ENCODE measurements around the gene TANK. TPM values are rescaled to one million over a fixed set of nuclear protein-coding genes. Genes with fewer than 3 reads are reported as not detected.
"Not testable (repeated sequence)": the region's sequence is repeated elsewhere in the genome, so short reads cannot be mapped to it uniquely, and the experiment has no call there.

Gene TANK
- total and polyA plus RNA-seq, 2 experiments from 2014 or later, result 17.9 to 33.2 TPM

DNA sequence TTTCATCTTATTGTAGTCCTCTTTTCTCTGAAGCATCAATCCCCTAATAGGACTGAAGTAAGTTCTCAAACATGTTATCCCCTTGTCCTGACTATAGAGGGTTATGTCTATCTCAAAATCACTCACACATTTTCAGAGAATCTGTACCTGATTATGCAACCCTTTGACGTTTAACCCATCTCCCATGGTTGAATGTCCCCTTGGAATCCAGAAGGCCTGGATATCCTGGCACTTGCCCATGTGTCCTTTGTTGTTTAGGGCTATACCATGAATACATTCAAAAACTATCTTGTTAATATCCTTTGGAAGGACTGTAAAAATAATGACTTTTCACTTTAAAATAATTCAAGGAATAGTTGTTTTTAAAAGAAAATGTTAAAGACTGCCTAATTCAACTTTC, 81.7 kb downstream of the TANK start:
- H3K9me3 ChIP-seq (ENCODE audit: low read depth), result no peaks in the 10 kb centered on the region
- H3K27ac ChIP-seq, result no peak overlapping the region
- H3K36me3 ChIP-seq, result no peaks in the 10 kb centered on the region
- no peaks in the 10 kb centered on the region for H3K27me3 ChIP-seq
- TF ChIP-seq, protein P1, sequence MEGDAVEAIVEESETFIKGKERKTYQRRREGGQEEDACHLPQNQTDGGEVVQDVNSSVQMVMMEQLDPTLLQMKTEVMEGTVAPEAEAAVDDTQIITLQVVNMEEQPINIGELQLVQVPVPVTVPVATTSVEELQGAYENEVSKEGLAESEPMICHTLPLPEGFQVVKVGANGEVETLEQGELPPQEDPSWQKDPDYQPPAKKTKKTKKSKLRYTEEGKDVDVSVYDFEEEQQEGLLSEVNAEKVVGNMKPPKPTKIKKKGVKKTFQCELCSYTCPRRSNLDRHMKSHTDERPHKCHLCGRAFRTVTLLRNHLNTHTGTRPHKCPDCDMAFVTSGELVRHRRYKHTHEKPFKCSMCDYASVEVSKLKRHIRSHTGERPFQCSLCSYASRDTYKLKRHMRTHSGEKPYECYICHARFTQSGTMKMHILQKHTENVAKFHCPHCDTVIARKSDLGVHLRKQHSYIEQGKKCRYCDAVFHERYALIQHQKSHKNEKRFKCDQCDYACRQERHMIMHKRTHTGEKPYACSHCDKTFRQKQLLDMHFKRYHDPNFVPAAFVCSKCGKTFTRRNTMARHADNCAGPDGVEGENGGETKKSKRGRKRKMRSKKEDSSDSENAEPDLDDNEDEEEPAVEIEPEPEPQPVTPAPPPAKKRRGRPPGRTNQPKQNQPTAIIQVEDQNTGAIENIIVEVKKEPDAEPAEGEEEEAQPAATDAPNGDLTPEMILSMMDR (IDR thresholded peaks at IDR 0.05; ENCODE audit: low read depth, low read length), result no peak
- H3K4me3 ChIP-seq, result no peak overlapping the region
- H3K4me1 ChIP-seq (ENCODE audit: low read depth), result peaks cover 19% of the 10 kb centered on the region
- no peak for DNase-seq (ENCODE audit: low read depth in 1 of 2, low spot score in 1 of 2)

DNA sequence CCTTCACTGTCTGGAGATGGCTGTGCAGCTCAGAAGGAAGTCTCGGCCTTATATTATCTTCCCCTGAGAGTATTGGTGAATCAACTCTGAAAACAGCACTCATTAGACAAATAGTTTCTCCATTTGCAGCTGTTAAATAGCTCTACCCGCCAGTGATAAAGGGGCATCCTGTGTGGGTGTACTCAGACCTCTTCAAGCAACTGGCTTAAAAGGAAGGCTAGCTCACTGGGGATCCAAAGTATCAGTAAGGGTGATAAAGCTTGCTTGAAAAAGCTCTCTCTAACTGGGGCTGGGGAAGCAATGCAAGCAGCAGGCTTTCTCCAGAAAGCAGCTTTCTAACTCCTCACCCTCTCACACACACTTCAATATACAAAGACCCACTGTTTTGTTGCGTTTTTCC, 83.1 kb downstream of the TANK start:
- H3K36me3 ChIP-seq, result no peaks in the 10 kb centered on the region
- no peak overlapping the region for H3K4me3 ChIP-seq
- TF ChIP-seq, protein P1 (IDR thresholded peaks at IDR 0.05; ENCODE audit: low read depth, low read length), result no peak
- no peak overlapping the region for H3K27ac ChIP-seq
- no peaks in the 10 kb centered on the region for H3K9me3 ChIP-seq (ENCODE audit: low read depth)
- no peaks in the 10 kb centered on the region for H3K27me3 ChIP-seq
- H3K4me1 ChIP-seq (ENCODE audit: low read depth), result peaks cover 12% of the 10 kb centered on the region
- no peak for DNase-seq (ENCODE audit: low read depth in 1 of 2, low spot score in 1 of 2)

DNA sequence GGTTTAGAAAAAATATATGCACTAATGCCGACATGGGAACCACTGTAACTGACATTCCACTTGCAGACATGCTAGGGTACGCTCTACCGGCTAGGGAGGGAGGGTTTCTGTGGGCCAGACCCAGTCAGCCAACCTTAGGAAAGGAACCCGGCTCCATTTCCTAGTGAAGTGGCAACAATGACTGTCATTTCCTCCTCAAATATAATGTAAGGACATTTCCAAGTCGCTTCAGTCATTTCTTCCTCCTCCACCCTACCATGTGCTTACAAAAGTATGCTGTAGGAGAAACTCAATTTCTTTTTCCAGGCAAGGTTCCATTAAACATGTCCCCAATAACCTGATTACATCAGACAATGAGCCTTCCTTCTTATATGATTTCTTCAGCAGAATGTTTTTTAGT, 83.7 kb downstream of the TANK start:
- H3K9me3 ChIP-seq (ENCODE audit: low read depth), result no peaks in the 10 kb centered on the region
- peaks cover 11% of the 10 kb centered on the region for H3K4me1 ChIP-seq (ENCODE audit: low read depth)
- TF ChIP-seq, protein P1 (IDR thresholded peaks at IDR 0.05; ENCODE audit: low read depth, low read length), result no peak
- no peaks in the 10 kb centered on the region for H3K27me3 ChIP-seq
- no peak for DNase-seq (ENCODE audit: low read depth in 1 of 2, low spot score in 1 of 2)
- H3K27ac ChIP-seq, result peak overlapping the region; percentile 71
- no peaks in the 10 kb centered on the region for H3K36me3 ChIP-seq
- H3K4me3 ChIP-seq, result peak overlapping the region; percentile 17

DNA sequence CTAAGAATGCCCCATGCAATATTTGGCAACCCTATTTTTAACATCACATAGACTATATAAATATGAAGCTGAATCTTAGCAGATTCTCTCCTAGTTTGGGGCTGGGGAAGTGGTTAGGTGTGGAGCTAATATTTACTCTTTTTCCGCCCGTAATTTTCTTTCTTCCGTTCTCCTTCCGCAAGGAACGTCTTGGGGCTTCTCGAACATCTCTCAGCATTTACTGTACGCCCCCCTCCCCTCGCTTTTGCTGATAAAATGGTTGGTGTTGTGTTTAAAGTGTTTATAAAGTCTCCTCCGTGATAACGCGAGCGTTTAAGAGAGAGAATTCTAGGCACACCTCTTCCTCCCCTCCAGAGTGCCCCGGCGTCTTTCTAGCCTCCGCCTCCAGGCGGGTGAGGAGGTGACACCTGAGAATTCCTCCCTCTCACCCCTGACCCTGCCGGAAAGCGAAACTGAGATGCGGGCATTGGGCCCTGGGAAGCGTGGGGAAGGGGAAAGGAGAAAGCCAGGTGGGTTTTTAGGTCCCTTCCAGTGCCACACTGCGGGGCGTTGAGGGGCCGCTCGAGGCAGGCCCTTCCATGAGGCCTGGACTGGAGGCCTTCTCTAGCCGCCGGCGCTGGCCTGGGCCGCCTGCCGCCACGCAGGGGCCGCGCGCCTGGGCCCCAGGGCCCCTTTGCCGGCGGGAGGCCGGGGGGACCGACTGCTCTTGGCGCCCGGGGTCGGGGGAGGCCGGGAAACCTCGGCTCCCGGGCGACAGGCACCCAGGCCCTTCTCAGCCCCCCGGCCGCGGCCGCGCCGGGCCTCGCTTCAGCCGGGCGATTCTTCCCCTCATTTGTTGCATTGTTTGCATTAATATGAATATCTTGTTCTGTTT, 84.4 kb downstream of the TANK start:
- peaks cover 11% of the 10 kb centered on the region for H3K4me1 ChIP-seq (ENCODE audit: low read depth)
- peak overlapping the region; percentile 17 for H3K4me3 ChIP-seq
- H3K9me3 ChIP-seq (ENCODE audit: low read depth); H3K27me3 ChIP-seq; H3K36me3 ChIP-seq: not testable (repeated sequence)
- DNase-seq (ENCODE audit: low read depth in 1 of 2, low spot score in 1 of 2), result peak in 1 of 2 donors; percentile 61
- H3K27ac ChIP-seq, result peak overlapping the region; percentile 71

DNA sequence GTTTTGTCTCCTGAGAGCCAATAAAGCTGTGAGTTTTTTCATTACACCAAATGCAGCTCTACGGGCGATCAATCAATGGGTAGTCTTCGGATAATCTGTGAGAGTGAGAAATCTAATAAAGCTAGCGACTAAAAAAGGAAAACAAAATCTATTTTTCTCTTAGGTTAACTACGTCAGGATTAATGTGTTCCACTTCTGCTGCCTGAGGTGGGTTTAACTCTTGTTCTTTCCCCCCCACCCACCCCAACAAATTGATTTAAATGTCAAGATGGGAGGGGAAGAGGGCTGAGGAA, 85.0 kb downstream of the TANK start:
- no peaks in the 10 kb centered on the region for H3K27me3 ChIP-seq
- H3K36me3 ChIP-seq, result no peaks in the 10 kb centered on the region
- H3K4me1 ChIP-seq (ENCODE audit: low read depth), result peaks cover 11% of the 10 kb centered on the region
- TF ChIP-seq, protein P1 (IDR thresholded peaks at IDR 0.05; ENCODE audit: low read depth, low read length), result no peak
- DNase-seq (ENCODE audit: low read depth in 1 of 2, low spot score in 1 of 2), result no peak
- H3K27ac ChIP-seq, result peak overlapping the region; percentile 71
- H3K4me3 ChIP-seq, result peak overlapping the region; percentile 17
- no peaks in the 10 kb centered on the region for H3K9me3 ChIP-seq (ENCODE audit: low read depth)

DNA sequence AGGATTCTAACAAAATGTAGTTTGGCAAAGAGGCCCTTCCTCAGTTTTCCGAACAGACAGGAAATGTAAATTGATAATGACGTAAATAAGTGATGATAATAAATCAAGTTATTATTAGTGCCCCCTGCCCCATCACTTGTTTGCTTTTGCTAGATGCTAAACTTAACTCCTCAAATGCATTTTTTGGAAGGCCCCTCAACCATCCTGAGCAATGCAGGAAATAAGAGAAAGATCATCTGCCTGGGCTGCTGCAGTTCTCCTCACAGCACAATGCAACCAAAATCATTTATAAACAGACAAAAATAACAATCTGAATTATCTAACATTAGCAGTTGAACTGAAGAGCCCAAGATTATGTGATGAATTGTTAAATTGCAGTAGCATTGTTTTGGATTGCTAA, 85.4 kb downstream of the TANK start:
- Histone ChIP-seq H3K36me3 (no peaks in the 10 kb centered on the region), H3K27ac (no peak overlapping the region), H3K27me3 (no peaks in the 10 kb centered on the region), H3K4me1 (ENCODE audit: low read depth) (peaks cover 11% of the 10 kb centered on the region), H3K4me3 (no peak overlapping the region), H3K9me3 (ENCODE audit: low read depth) (no peaks in the 10 kb centered on the region)
- DNase-seq (ENCODE audit: low read depth in 1 of 2, low spot score in 1 of 2), result no peak
- TF ChIP-seq, protein P1 (IDR thresholded peaks at IDR 0.05; ENCODE audit: low read depth, low read length), result no peak

Measured in cardiac muscle cell (in vitro differentiated cells and primary cell).